Gastroesophageal sphincter (tissue), 4 donors: ENCODE measurements around the gene CYBRD1. TPM values are rescaled to one million over a fixed set of nuclear protein-coding genes. Genes with fewer than 3 reads are reported as not detected.

Experiments
- ATAC-seq: fragments of 150-250 bp; one replicate; pipeline ENCODE4 v1.9.1; 2016; ENCODE audit warnings: mild to moderate bottlenecking, moderate library complexity
- H3K27ac ChIP-seq, 4 donors: fragments of 200-600 bp; sonication (generic) in 3 of 4; 1 replicate in 3 of 4; 2 replicates in 1 of 4; pipeline ENCODE4 v1.5.1; 2016 to 2019
- H3K27me3 ChIP-seq: fragments of 200-600 bp; sonication (generic); one replicate; pipeline ENCODE4 v1.5.1; 2019
- H3K36me3 ChIP-seq, 2 donors: fragments of 200-600 bp; sonication (generic); one replicate each; pipeline ENCODE4 v1.5.1; 2019; ENCODE audit warnings: control low read depth in 1 of 2
- H3K4me1 ChIP-seq, 3 donors: fragments of 200-600 bp; sonication (generic); 1 replicate in 2 of 3; 2 replicates in 1 of 3; pipeline ENCODE4 v1.5.1; 2016 to 2019; ENCODE audit warnings: control low read depth in 2 of 3
- H3K4me3 ChIP-seq, 2 donors: fragments of 200-600 bp; sonication (generic); one replicate each; pipeline ENCODE4 v1.5.1; 2019; ENCODE audit warnings: mild to moderate bottlenecking in 1 of 2, moderate library complexity in 1 of 2
- H3K9me3 ChIP-seq, 3 donors: fragments of 200-600 bp; sonication (generic); one replicate each; pipeline ENCODE4 v1.5.1; 2017 to 2019; ENCODE audit warnings: control low read depth in 2 of 3
- EP300 ChIP-seq: sonication (generic); formaldehyde crosslinking; IDR thresholded peaks from one replicate; pipeline ENCODE4 v1.6.1; 2017; ENCODE audit warnings: antibody characterized with exemption, mild to moderate bottlenecking
- POLR2A ChIP-seq, 2 donors: fragments of 450-650 bp; IDR thresholded peaks; one replicate each; pipeline ENCODE4 v1.6.1; 2017; ENCODE audit warnings: antibody characterized with exemption in 2 of 2, mild to moderate bottlenecking in 2 of 2, moderate library complexity in 1 of 2
- POLR2AphosphoS5 ChIP-seq: sonication (generic); formaldehyde crosslinking; IDR thresholded peaks from one replicate; pipeline ENCODE4 v1.6.1; 2017; ENCODE audit warnings: antibody characterized with exemption
- WGBS, 2 donors: methylation state at CpG; one replicate each; pipeline ENCODE4 v1.1.5; 2018; ENCODE audit warnings: low coverage in 1 of 2; 5-methylcytosine and 5-hydroxymethylcytosine counted together
- total RNA-seq, 4 donors: library from RNA; depleted of rRNA; stranded (reverse); fragments of >200 nt; gene quantifications; one replicate each; pipeline ENCODE4 v1.1.0, GENCODE V29; 2016
- TF ChIP-seq, protein P1 (sequence below), 4 experiments: fragments of 200-600 bp in 2 of 4; fragments of 450-650 bp in 2 of 4; sonication (generic) in 1 of 4; IDR thresholded peaks; one replicate each; pipeline ENCODE4 v1.5.1; 2017 to 2019; ENCODE audit warnings: antibody characterized with exemption in 4 of 4, mild to moderate bottlenecking in 2 of 4, moderate library complexity in 2 of 4

The CYBRD1 gene
- total RNA-seq, 4 donors from 2014 or later: 168 to 365 (median 242) TPM

DNA sequence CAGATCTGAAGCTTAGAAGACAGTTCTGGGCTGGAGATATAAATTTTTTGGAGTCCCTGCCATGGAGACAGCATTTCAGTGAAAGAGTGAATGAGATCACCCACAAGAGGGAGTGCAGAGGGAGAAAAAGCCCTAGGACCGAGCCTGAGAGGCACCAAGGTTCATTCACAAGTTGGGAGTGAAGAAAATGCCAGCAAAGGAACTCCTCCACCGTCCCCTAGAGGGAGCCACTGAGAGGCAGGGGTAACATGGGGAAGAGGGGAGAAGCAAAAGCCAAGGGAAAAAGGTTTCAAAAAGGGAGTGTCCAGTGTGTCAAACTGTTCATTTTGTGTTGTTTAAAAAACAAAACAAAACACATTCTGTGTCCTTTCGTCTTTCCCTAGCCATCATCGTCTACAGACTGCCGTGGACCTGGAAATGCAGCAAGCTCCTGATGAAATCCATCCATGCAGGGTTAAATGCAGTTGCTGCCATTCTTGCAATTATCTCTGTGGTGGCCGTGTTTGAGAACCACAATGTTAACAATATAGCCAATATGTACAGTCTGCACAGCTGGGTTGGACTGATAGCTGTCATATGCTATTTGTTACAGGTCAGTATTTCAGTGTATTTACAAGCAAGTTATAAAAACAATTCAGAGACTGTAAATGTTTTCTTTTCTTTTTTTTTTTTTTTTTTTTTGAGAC, 19.1 kb downstream of the CYBRD1 start:
- H3K27ac ChIP-seq: no peak overlapping the region
- H3K9me3 ChIP-seq: no peaks in the 10 kb centered on the region
- ATAC-seq: no peak
- no peaks in the 10 kb centered on the region for H3K27me3 ChIP-seq
- TF ChIP-seq EP300: no peak
- TF ChIP-seq, protein P1, sequence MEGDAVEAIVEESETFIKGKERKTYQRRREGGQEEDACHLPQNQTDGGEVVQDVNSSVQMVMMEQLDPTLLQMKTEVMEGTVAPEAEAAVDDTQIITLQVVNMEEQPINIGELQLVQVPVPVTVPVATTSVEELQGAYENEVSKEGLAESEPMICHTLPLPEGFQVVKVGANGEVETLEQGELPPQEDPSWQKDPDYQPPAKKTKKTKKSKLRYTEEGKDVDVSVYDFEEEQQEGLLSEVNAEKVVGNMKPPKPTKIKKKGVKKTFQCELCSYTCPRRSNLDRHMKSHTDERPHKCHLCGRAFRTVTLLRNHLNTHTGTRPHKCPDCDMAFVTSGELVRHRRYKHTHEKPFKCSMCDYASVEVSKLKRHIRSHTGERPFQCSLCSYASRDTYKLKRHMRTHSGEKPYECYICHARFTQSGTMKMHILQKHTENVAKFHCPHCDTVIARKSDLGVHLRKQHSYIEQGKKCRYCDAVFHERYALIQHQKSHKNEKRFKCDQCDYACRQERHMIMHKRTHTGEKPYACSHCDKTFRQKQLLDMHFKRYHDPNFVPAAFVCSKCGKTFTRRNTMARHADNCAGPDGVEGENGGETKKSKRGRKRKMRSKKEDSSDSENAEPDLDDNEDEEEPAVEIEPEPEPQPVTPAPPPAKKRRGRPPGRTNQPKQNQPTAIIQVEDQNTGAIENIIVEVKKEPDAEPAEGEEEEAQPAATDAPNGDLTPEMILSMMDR (IDR thresholded peaks at IDR 0.05): peak in 1 of 4 experiments; percentile 24
- H3K36me3 ChIP-seq: peaks cover 0 to 48% of the 10 kb centered on the region in 2 donors
- H3K4me1 ChIP-seq: no peaks in the 10 kb centered on the region
- H3K4me3 ChIP-seq: no peak overlapping the region
- WGBS, 2 donors: 90 to 92% methylated on average over 4 to 6 of the region's 6 CpGs

DNA sequence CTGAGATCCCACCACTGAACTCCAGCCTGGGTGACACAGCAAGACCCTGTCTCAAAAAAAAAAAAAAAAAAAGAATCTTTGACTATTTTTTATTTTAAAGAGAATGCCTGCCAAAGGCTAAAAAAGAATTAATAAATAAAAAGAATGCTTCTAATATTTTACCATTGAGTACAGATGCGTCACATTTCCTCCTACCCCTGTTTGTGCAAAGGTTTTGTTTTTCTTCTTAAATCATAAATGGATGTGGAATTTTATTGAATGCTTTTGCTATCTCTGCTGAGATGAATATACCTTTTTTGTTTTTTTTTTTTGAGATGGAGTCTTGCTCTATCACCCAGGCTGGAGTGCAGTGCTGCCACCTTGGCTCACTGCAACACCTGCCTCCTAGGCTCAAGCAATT, 22.8 kb downstream of the CYBRD1 start:
- WGBS, 2 donors: 100% methylated on average over 1 of the region's 1 CpG
- Histone ChIP-seq H3K4me3 (no peak overlapping the region), H3K4me1 (no peaks in the 10 kb centered on the region), H3K9me3 (no peaks in the 10 kb centered on the region), H3K27ac (no peak overlapping the region), H3K27me3 (no peaks in the 10 kb centered on the region), H3K36me3 (peaks cover 0 to 56% of the 10 kb centered on the region in 2 donors)
- TF ChIP-seq POLR2AphosphoS5: no peak
- TF ChIP-seq, protein P1 (IDR thresholded peaks at IDR 0.05): no peak
- TF ChIP-seq EP300: no peak
- no peak for TF ChIP-seq POLR2A (IDR thresholded peaks at IDR 0.05)
- no peak for ATAC-seq

DNA sequence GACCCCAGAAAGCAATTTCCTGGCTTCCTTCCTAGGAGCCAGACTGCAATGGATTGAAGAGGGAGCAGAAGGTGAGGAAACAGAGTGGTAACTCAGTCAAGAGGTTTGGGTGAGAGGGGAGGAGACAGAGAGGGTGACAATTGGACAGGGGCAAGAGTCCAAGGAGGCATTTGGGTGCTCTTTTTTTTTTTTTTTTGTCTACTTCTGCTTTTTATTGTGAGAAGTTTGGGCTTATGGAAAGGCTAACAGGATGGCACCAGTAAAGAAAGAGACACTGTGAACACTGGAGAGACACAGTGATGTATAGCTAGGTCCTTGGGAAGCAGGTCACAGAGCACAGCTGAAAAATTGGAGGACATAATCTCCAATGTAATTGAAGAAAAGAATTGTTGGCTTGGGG, 25.0 kb downstream of the CYBRD1 start:
- no peak overlapping the region for H3K4me3 ChIP-seq
- H3K36me3 ChIP-seq: peaks cover 0 to 62% of the 10 kb centered on the region in 2 donors
- H3K27ac ChIP-seq: no peak overlapping the region
- H3K27me3 ChIP-seq: no peaks in the 10 kb centered on the region
- H3K4me1 ChIP-seq: no peaks in the 10 kb centered on the region
- TF ChIP-seq, protein P1 (IDR thresholded peaks at IDR 0.05): no peak
- no peak for TF ChIP-seq POLR2A (IDR thresholded peaks at IDR 0.05)
- no peak for TF ChIP-seq POLR2AphosphoS5
- no peak for TF ChIP-seq EP300
- H3K9me3 ChIP-seq: no peaks in the 10 kb centered on the region
- no peak for ATAC-seq

DNA sequence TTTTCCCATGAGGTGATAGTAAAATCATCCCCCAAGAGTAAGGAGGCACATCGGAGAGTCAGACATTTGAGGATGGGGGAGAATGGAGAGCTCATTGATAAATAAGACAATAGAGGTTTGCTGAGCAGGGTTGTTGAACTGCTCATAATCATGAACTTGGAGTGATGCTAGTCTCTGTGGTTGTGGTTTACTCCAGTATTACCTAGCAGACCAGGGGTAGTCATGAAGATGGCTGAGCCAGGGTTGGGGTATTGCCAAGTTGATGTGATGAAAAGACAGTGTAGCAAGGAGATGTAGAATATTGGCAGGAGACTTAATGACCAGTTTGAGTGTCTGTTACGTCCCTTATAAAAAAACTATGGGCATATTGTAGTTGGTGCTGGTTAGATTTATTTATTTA, 25.4 kb downstream of the CYBRD1 start:
- TF ChIP-seq POLR2A (IDR thresholded peaks at IDR 0.05): no peak
- TF ChIP-seq EP300: no peak
- TF ChIP-seq, protein P1 (IDR thresholded peaks at IDR 0.05): no peak
- TF ChIP-seq POLR2AphosphoS5: no peak
- Histone ChIP-seq H3K9me3 (no peaks in the 10 kb centered on the region), H3K4me1 (no peaks in the 10 kb centered on the region), H3K4me3 (no peak overlapping the region), H3K27ac (no peak overlapping the region), H3K27me3 (no peaks in the 10 kb centered on the region), H3K36me3 (peaks cover 0 to 62% of the 10 kb centered on the region in 2 donors)
- 94 to 96% methylated on average over 2 of the region's 2 CpGs for WGBS, 2 donors
- no peak for ATAC-seq

DNA sequence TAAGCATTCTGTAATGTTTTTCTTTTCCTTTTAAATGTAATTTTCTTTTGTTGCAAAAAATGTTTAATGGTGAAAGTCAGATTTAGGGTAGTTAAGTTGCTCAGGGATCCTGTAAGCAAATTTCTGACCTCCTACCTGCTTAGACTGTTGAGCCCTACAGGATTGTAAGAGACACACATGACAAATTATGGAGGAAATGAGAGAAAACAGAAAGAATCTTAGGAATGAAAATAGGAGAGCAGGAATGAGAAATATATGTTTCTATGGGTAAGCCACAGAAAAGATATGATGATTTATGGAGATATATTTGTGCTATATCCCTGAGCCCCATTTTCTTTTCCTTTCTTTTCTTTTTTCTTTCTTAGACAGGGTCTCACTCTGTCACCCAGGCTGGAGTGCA, 28.3 kb downstream of the CYBRD1 start:
- no peak for ATAC-seq
- Histone ChIP-seq H3K4me3 (no peak overlapping the region), H3K27ac (no peak overlapping the region), H3K9me3 (no peaks in the 10 kb centered on the region), H3K4me1 (no peaks in the 10 kb centered on the region), H3K27me3 (no peaks in the 10 kb centered on the region), H3K36me3 (peaks cover 0 to 67% of the 10 kb centered on the region in 2 donors)
- TF ChIP-seq, protein P1 (IDR thresholded peaks at IDR 0.05): no peak
- TF ChIP-seq EP300 (no peak), POLR2A (IDR thresholded peaks at IDR 0.05) (no peak), POLR2AphosphoS5 (no peak)
